Sigmoid colon (tissue), 7 donors: ENCODE data around the gene ACER1. TPM values are rescaled to one million over a fixed set of nuclear protein-coding genes. Genes with fewer than 3 reads are reported as not detected.
A peak's percentile ranks its signal among the peaks of the same experiment; 100 is the strongest.

ENCODE experiments used
- DNase-seq: peaks from one replicate; pipeline ENCODE4 v3.0.0-alpha.2; 2019
- H3K27ac ChIP-seq, 4 donors: fragments of 200-600 bp; sonication (generic); one replicate each; pipeline ENCODE4 v1.5.1; 2016 to 2019; ENCODE audit warnings: mild to moderate bottlenecking in 1 of 4
- H3K27me3 ChIP-seq, 3 donors: fragments of 200-600 bp; sonication (generic); one replicate each; pipeline ENCODE4 v1.5.1; 2019; ENCODE audit warnings: mild to moderate bottlenecking in 1 of 3
- H3K36me3 ChIP-seq, 4 donors: fragments of 200-600 bp; sonication (generic); one replicate each; pipeline ENCODE4 v1.5.1; 2016 to 2019
- H3K4me1 ChIP-seq, 4 donors: fragments of 200-600 bp; sonication (generic); one replicate each; pipeline ENCODE4 v1.5.1; 2017 to 2019
- H3K4me3 ChIP-seq, 4 donors: fragments of 200-600 bp; sonication (generic); one replicate each; pipeline ENCODE4 v1.5.1; 2017 to 2019; ENCODE audit warnings: mild to moderate bottlenecking in 2 of 4, moderate library complexity in 1 of 4
- H3K9me3 ChIP-seq, 4 donors: fragments of 200-600 bp in 3 of 4; sonication (generic) in 3 of 4; one replicate each; pipeline versions ENCODE4 v1.5.1 to v1.6.1; 2013 to 2019
- CTCF ChIP-seq, 4 experiments: fragments of 450-650 bp in 3 of 4; fragments of 200-600 bp in 1 of 4; IDR thresholded peaks; one replicate each; pipeline ENCODE4 v1.5.1; 2016 to 2019; ENCODE audit warnings: antibody characterized with exemption in 4 of 4, mild to moderate bottlenecking in 3 of 4, moderate library complexity in 2 of 4
- EP300 ChIP-seq, 4 donors: sonication (generic); formaldehyde crosslinking; IDR thresholded peaks; one replicate each; pipeline ENCODE4 v1.6.1; 2017; ENCODE audit warnings: antibody characterized with exemption in 4 of 4
- POLR2A ChIP-seq, 2 donors: fragments of 450-650 bp; IDR thresholded peaks; one replicate each; pipeline ENCODE4 v1.6.1; 2016; ENCODE audit warnings: antibody characterized with exemption in 2 of 2, mild to moderate bottlenecking in 2 of 2, moderate library complexity in 2 of 2
- POLR2AphosphoS5 ChIP-seq, 4 donors: sonication (generic); formaldehyde crosslinking; IDR thresholded peaks; one replicate each; pipeline ENCODE4 v1.6.1; 2017; ENCODE audit warnings: antibody characterized with exemption in 4 of 4
- WGBS, 2 donors: extraction: QIAGEN DNeasy Blood & Tissue Kit; methylation state at CpG; one replicate each; pipeline ENCODE4 v1.1.7; 2013; 5-methylcytosine and 5-hydroxymethylcytosine counted together
- intact Hi-C: fragments of 100-400 bp; cut with DNase I; formaldehyde crosslinking; loops from one replicate; pipeline ENCODE4 v1.15.1; 2023
- polyA plus RNA-seq, 3 donors: library from polyadenylated mRNA; stranded (reverse); fragments of 200-250 nt; gene quantifications; one replicate each; pipeline ENCODE4 v1.2.3, GENCODE V29; 2013
- total RNA-seq, 4 donors: library from RNA; depleted of rRNA; stranded (reverse); fragments of >200 nt; gene quantifications; one replicate each; pipeline ENCODE4 v1.1.0, GENCODE V29; 2016
- donor health status: healthy with polysubstance abuse.
- donor health status: Bipolar disorder and iron deficiency.
- donor health status: healthy.

ACER1 gene
- total and polyA plus RNA-seq, 7 donors: 0.19 TPM; not detected in 6

DNA sequence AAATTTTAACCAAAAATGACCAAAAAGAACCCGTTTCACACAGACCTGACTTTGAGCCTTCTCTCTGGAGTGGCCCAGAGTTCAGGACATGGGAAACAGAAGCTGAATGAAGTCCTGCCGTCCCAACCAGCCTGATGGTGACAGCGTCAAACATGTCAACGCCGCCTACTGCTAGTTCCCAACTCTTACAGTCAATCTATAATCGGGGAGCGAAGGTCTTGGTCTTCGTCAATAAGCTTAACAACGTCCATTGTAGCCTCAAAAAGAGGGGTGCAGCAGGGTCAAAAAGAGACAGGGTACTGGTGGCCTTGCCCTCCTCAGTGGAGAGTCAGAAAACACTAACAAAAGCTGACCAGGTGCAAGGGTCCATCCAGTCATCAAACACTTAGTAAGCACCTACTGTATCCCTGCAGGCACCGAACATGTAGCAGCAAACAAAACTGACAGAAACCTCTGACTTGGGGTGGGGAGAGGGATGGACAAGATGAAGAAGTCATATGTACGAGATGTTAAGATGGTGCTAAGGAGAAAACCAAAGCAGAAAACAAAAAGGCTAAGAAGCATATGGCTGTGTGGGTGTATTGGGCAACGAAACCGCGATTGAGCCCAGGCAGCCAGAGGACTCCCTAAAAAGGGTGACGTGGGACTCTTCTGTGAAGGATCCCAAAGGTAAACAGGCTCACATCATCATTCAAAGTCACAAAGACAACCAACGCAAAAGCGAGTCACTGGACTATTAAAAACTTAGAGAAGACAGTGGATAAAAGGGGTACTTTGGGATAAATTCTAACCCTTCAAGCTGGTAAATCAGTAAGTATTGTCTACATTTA is 65.6 kb downstream of the ACER1 start:
- 86 to 89% methylated on average over 17 of the region's 17 CpGs for WGBS, 2 donors
- no peak overlapping the region for H3K27ac ChIP-seq
- intact Hi-C loops: no loop called here
- H3K4me3 ChIP-seq: no peak overlapping the region
- H3K27me3 ChIP-seq: no peaks in the 10 kb centered on the region
- H3K36me3 ChIP-seq: peaks cover 11 to 48% (median 21%) of the 10 kb centered on the region in 4 donors
- H3K4me1 ChIP-seq: peaks cover 0 to 66% (median 58%) of the 10 kb centered on the region in 4 donors
- no peaks in the 10 kb centered on the region for H3K9me3 ChIP-seq
- no peak for DNase-seq
- TF ChIP-seq CTCF (IDR thresholded peaks at IDR 0.05) (no peak), POLR2AphosphoS5 (IDR thresholded peaks at IDR 0.05) (no peak), POLR2A (IDR thresholded peaks at IDR 0.05) (no peak), EP300 (IDR thresholded peaks at IDR 0.05) (no peak)

DNA sequence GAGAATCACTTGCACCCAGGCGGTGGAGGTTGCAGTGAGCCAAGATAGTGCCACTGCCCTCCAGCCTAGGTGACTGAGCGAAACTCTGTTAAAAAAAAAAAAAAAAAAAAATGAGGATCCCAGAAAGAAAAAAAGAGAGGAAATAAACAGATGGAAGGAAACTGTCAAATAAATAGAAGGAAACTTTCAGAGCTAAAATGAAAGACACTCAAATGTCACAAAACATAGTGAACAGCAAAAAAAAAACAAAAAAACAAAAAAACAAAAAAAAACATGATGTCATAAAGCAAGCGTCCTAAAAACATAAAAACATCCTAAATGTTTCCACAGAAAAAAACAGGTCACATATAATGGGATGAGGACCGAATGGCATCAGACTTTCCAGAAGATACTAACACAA is 68.6 kb downstream of the ACER1 start:
- intact Hi-C loops: no loop called here
- no peak overlapping the region for H3K27ac ChIP-seq
- H3K36me3 ChIP-seq: peaks cover 5 to 68% (median 29%) of the 10 kb centered on the region in 4 donors
- H3K4me1 ChIP-seq: peaks cover 0 to 41% (median 37%) of the 10 kb centered on the region in 4 donors
- TF ChIP-seq CTCF (IDR thresholded peaks at IDR 0.05) (no peak), POLR2AphosphoS5 (IDR thresholded peaks at IDR 0.05) (no peak), EP300 (IDR thresholded peaks at IDR 0.05) (no peak), POLR2A (IDR thresholded peaks at IDR 0.05) (no peak)
- H3K27me3 ChIP-seq: no peaks in the 10 kb centered on the region
- no peak for DNase-seq
- no peak overlapping the region for H3K4me3 ChIP-seq
- WGBS, 2 donors: 87 to 96% methylated on average over 4 of the region's 4 CpGs
- H3K9me3 ChIP-seq: no peaks in the 10 kb centered on the region

- intact Hi-C loops: no loop called here
- 27 to 65% methylated on average over 18 of the region's 18 CpGs for WGBS, 2 donors
- Histone ChIP-seq H3K27ac (peak overlapping the region in 1 of 4 donors; percentile 31), H3K4me1 (peaks cover 0 to 44% (median 39%) of the 10 kb centered on the region in 4 donors), H3K27me3 (no peaks in the 10 kb centered on the region), H3K4me3 (no peak overlapping the region), H3K9me3 (no peaks in the 10 kb centered on the region), H3K36me3 (peaks cover 0 to 65% (median 21%) of the 10 kb centered on the region in 4 donors)
- no peak for DNase-seq
- TF ChIP-seq POLR2AphosphoS5 (IDR thresholded peaks at IDR 0.05) (no peak), POLR2A (IDR thresholded peaks at IDR 0.05) (no peak), EP300 (IDR thresholded peaks at IDR 0.05) (no peak), CTCF (IDR thresholded peaks at IDR 0.05) (no peak)
These were observed 69.5 kb downstream of the ACER1 start for GRCh38 chr19:6263735-6264444.

DNA sequence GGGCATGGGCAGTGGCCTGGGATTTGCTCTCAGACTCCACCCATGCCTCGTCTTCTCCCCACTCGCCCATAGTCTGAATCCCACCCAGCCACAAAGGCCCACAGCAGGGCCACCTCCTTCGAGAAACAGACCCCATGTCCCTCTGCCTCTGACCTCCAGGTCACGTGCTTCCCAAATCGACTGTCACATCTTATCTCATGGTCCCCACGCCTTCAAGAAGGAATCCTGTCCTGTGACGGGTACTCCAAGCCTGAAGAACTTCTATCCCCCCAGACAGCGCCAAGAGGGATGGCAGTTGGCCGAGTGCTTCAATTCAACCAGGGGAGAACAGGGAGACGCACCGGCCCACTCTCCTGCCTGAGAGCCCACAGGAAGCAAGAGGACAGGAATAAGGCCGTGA is 70.1 kb downstream of the ACER1 start:
- Histone ChIP-seq H3K4me1 (peaks cover 0 to 50% (median 38%) of the 10 kb centered on the region in 4 donors), H3K36me3 (peaks cover 0 to 63% (median 16%) of the 10 kb centered on the region in 4 donors), H3K4me3 (no peak overlapping the region), H3K9me3 (no peaks in the 10 kb centered on the region), H3K27ac (peak overlapping the region in 1 of 4 donors; percentile 31), H3K27me3 (no peaks in the 10 kb centered on the region)
- DNase-seq: no peak
- TF ChIP-seq POLR2A (IDR thresholded peaks at IDR 0.05) (no peak), EP300 (IDR thresholded peaks at IDR 0.05) (no peak), POLR2AphosphoS5 (IDR thresholded peaks at IDR 0.05) (no peak), CTCF (IDR thresholded peaks at IDR 0.05) (no peak)
- intact Hi-C loops: no loop called here
- WGBS, 2 donors: 72 to 80% methylated on average over 12 of the region's 12 CpGs
